Measurements from ENCODE around the gene DST.
"Not testable (repeated sequence)": the region's sequence is repeated elsewhere in the genome, so short reads cannot be mapped to it uniquely, and the experiment has no call there.

The DST gene

GRCh38 chr6:56513631-56514030 lies 129.1 kb downstream of the DST start:
- DNase-seq, result no peak

DNA sequence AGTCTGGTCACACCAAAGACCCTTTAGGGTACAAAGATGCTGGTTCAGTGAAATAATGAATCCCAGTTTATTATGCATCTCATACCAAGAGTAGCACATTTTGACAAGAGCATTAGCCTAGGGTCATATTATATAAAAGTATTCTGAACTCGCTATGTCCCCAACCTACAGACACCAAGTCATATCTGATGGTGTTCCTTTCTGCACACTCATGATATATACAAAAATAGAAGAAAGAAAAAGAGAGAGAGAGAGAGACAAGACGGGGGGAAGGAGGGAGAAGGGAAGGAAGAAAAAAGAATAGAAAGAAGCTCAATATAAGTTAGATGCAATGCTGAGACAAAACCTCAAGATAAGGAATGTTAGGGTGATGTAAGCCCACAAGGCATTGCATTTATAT lies 131.1 kb downstream of the DST start:
- no peak for DNase-seq

DNA sequence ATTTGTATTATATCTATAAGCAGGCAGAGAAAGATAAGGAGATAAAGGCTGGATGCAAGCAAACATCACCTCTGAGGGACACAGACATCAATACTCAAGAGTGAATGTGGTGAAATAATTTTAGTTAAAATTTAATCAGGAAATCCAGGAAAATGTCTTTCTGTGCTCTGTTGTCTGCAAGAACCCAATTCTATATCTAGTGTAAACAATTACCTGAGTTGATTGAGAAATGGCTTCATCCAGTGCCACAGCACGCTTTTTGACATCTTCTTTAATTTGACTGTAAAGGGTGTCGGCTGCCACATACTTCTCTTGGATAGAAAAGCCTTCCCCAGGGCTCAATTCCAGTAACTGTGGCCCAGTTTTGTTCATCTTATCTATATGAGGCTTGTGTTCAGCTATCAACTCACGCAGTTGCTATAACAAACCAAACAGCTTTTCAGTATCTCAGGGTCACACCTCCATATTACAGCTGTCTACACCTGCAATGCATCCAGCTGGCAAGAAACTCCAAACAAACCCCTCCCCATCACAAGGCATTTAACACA lies 131.6 kb downstream of the DST start:
- DNase-seq, result no peak

DNA sequence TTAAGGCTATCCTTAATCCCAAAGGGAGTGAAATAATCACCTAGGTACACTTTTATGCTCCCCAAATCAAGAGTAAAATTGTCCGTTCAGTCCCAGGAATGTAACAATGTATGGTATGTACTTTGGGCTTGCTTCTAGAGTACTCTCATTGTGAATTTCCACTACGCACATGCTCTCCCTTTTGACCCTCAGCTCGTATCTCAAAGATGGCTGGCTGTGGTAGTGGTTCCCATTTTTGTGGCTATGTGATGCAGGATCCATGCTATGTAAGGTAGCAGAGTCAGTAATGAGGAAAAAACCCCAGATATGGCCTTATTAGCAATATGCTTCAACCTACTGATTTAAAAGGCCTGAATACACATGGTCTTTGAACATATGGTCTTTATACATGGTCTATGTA lies 133.7 kb downstream of the DST start:
- no peak for DNase-seq

- DNase-seq, result no peak
Measured at GRCh38 chr6:56507517-56507916, 135.2 kb downstream of the DST start.

DNA sequence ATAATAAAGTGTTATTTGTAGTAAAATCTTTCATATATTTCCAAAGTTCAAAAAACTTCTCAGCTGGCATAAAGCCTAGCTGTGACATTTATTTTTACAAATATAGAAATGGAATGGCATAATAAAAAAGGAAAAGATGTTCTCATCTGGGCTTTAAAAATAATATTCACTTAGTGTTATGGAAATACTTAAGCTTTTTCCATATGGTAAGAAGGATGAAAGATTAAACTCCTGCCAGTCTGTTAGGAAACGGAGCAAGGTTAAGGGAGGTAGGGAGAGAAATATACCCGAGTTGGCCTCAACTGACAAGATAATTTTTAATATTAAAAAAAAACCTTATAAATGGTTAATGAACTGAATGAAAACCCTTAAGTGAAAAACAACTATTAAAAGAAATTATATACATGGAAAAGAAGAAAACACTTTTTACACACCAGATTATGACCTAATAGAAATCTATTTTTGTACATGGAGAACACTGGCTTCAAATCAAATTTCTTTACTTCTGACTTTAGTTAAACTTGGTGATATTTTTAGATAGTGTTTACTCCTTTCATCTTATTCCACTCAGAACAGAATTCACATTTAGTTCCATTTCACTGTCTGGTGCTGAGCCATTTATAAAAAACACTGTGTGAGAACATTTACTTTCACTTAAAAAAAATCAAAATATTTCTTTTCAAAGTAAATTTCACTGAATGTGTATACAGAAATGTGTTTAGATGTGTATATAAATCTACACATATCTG lies 137.0 kb downstream of the DST start:
- no peak for DNase-seq

DNA sequence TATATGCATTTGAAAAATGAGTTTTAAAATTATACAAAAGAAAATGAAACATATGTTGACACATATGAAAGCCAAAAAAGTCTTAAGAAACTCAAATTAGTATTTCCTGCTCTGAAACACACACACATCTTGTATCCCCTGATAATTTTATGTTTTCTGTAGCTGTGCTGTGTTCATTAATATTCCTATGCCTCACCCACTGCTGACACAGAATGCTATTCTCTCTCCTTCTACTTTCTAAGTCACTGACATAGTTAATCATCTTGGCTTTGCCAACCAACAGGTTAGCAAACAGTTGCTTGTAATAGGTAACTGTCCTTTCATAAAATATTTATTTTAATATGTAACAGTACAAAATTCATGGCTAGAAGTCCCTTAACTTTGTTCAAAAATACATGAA lies 140.7 kb downstream of the DST start:
- no peak for DNase-seq

DNA sequence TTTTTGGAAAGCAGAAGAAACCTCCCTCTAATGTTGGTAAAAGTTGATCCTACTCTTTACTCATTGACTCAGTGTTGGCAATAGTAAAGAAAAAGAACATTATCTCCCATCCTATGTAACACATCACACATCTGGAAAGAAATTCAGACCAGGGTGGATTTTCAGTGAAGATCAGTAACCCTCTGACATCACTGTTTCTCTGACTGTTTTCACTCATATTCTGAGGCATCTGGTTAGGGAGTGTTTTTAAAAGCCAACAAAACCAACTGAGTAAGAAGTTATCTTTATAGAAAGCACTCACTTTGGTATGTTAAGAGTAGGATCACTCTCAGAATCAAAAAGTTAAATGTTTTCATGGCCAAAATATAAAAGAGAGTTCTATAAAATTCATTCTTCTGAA lies 143.6 kb downstream of the DST start:
- DNase-seq, result no peak

- no peak for DNase-seq
Measured at GRCh38 chr6:56497691-56498090, 145.0 kb downstream of the DST start.

- no peak for DNase-seq
Measured at GRCh38 chr6:56497240-56497639, 145.4 kb downstream of the DST start.

- not testable (repeated sequence) for DNase-seq
Measured at GRCh38 chr6:56496650-56497049, 146.0 kb downstream of the DST start.

GRCh38 chr6:56495654-56496053 lies 147.0 kb downstream of the DST start:
- no peak for DNase-seq

DNA sequence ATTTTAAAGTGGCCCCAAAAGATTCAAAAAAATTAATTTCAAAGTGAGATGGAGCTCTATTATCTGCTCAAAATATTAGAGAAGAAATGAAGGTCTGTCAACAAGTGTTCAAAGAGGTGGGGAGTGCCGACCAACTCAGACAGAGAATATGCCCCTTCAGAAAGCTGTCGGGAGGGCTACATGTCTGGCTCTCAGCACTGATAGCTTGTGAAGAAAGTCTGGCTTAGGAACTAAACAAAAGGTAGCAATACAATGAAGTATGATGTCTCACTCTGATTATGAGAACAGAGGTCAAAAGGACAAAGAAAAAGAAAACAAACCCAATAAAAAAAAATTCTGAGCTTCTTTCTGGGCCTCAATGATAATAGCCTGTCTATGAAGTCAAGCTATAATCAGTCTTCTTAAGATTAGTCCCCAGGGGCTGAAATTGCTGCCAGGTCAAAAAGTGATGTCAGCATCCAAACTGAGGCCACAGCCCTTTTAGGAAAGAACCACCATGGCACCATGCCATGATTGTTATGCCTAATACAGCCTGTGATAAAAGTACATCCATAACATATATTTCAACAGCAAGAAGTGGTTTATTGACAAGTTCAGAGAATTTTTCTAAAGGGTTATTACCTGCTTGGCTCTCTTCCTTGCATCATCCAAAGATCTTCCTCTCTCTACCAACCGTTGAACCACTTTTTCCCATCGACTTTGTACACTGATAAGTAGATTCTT lies 150.9 kb downstream of the DST start:
- no peak for DNase-seq

GRCh38 chr6:56490993-56491392 lies 151.7 kb downstream of the DST start:
- DNase-seq, result no peak

DNA sequence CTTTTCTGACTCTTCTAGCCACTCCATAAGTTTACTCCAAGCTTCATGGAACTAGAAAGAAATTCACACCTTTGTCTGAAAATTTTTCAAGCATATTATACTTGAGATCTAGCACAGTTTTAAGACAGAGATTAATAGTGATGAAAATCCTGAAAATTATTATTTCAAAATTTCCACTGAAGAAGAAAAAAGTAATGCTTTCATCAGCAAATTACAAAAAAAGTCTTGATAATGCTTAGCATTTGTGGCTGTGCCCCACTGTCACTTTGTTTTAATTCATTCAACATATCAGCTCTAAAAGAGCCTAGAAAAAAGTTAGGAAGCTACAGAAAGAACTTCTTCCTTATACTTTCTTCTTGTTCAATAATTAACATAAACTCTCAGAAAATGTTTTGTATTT lies 153.1 kb downstream of the DST start:
- no peak for DNase-seq

DNA sequence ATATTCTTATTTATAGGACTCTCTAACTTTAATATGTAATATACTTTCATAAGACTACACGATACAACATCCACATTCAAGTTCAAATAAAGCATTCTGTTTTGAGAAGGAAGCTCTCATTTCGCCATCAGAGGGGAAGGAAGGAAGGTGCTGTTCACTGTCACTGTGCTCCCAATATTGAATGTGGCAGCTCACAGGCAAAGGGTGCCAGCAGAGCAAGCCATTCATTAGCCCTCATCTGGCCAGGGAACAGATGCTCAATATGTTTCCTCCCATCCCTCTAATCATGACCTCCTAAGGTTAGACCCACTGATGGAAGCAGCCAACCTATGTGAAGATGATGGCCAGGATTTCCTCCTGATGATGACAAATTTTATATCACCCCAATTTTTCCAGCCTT lies 154.4 kb downstream of the DST start:
- DNase-seq, result no peak

GRCh38 chr6:56486681-56487080 lies 156.0 kb downstream of the DST start:
- no peak for DNase-seq

GRCh38 chr6:56484669-56485068 lies 158.0 kb downstream of the DST start:
- DNase-seq, result no peak

- no peak for DNase-seq
Measured at GRCh38 chr6:56483929-56484328, 158.8 kb downstream of the DST start.

- no peak for DNase-seq
Measured at GRCh38 chr6:56482525-56482924, 160.2 kb downstream of the DST start.

DNA sequence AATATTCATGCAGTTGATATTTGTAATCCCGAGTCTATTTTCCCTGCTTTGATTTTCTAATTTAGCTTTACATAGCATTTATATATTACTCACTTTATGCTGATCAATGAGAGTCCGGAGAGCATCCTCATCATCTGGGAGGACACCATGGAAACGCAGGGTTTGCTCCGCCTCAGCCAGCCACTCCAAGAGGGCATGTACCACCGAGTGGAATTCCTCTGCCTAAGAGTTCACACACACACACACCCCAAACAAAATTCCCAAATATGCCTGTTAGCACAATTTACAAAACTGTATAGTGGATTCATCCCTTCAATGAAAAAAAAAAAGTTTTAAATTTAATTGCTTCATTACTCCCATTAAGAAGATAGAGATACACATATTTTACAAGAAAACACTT lies 160.7 kb downstream of the DST start:
- no peak for DNase-seq

GRCh38 chr6:56480654-56481337 lies 161.9 kb downstream of the DST start:
- DNase-seq, result no peak

- DNase-seq, result no peak
Measured at GRCh38 chr6:56480246-56480645, 162.4 kb downstream of the DST start.

- DNase-seq, result no peak
Measured at GRCh38 chr6:56479381-56479780, 163.3 kb downstream of the DST start.

Measured in NCI-H2107 (cell line).